Posterior vena cava (tissue), 2 donors: ENCODE measurements around the gene TLE3. TPM values are rescaled to one million over a fixed set of nuclear protein-coding genes. Genes with fewer than 3 reads are reported as not detected.
"Not testable (repeated sequence)": the region's sequence is repeated elsewhere in the genome, so short reads cannot be mapped to it uniquely, and the experiment has no call there.

Experiments used
- DNase-seq: peaks from one replicate; pipeline ENCODE4 v3.0.0-alpha.2; 2020; ENCODE audit warnings: low spot score
- intact Hi-C, 2 donors: fragments of 100-400 bp; cut with DNase I; formaldehyde crosslinking; loops; one replicate each; pipeline versions ENCODE4 v1.14.1 to v1.14.2; 2022 to 2023
- total RNA-seq, 2 donors: library from RNA; stranded (reverse); fragmentation: NEBNext Ultra II Directional; extraction: Animal tissue kit (Norgen Biotek cat#: 25700); gene quantifications; one replicate each; pipeline ENCODE4 v1.2.1, GENCODE V29; 2021
- donor health status: DM: yes; HTN: yes; CAD: no.
- donor health status: DM: yes; HTN: yes; CAD: no.

Gene TLE3
- total RNA-seq, 2 donors from 2014 or later = 45.5 to 50.9 TPM

GRCh38 chr15:70127770-70128413, 30.2 kb upstream of the TLE3 start:
- no peak for DNase-seq
- intact Hi-C loops = no loop called here

- DNase-seq = no peak
- intact Hi-C loops = no loop called here
Measured at GRCh38 chr15:70127288-70127746, 29.6 kb upstream of the TLE3 start.

- intact Hi-C loops = no loop called here
- DNase-seq = no peak
Measured at GRCh38 chr15:70126362-70126761, 28.6 kb upstream of the TLE3 start.

- DNase-seq = no peak
- intact Hi-C loops = no loop called here
Measured at GRCh38 chr15:70125605-70126004, 27.9 kb upstream of the TLE3 start.

GRCh38 chr15:70121624-70122302, 24.0 kb upstream of the TLE3 start:
- DNase-seq = peak; percentile 94
- intact Hi-C loops = no loop called here

- intact Hi-C loops = no loop called here
- DNase-seq = no peak
Measured at GRCh38 chr15:70120958-70121623, 23.4 kb upstream of the TLE3 start.

GRCh38 chr15:70119911-70120508, 22.3 kb upstream of the TLE3 start:
- intact Hi-C loops = loop anchor here in 1 of 2 donors (5.0 kb wide), 1 partner anchor 188 kb away; no protein-coding TSS in a partner anchor
- DNase-seq = no peak

- intact Hi-C loops = loop anchor here in 1 of 2 donors (5.0 kb wide), 1 partner anchor 186 kb away; no protein-coding TSS in a partner anchor
- DNase-seq = no peak
Measured at GRCh38 chr15:70118599-70118998, 20.9 kb upstream of the TLE3 start.

GRCh38 chr15:70116317-70116716, 18.6 kb upstream of the TLE3 start:
- DNase-seq = no peak
- intact Hi-C loops = loop anchor here in 1 of 2 donors (5.0 kb wide), 1 partner anchor 184 kb away; no protein-coding TSS in a partner anchor

GRCh38 chr15:70114221-70114620, 16.5 kb upstream of the TLE3 start:
- no peak for DNase-seq
- intact Hi-C loops = loop anchor here in 1 of 2 donors (1.0 kb wide), 1 partner anchor 24 kb away; no protein-coding TSS in a partner anchor

- intact Hi-C loops = no loop called here
- peak; percentile 91 for DNase-seq
Measured at GRCh38 chr15:70113304-70113700, 15.6 kb upstream of the TLE3 start.

GRCh38 chr15:70112572-70113303, 15.0 kb upstream of the TLE3 start:
- DNase-seq, intact Hi-C loops: not testable (repeated sequence)

GRCh38 chr15:70112074-70112395, 14.3 kb upstream of the TLE3 start:
- intact Hi-C loops = no loop called here
- DNase-seq = no peak

- intact Hi-C loops = no loop called here
- DNase-seq = peak; percentile 89
Measured at GRCh38 chr15:70111203-70112073, 13.7 kb upstream of the TLE3 start.

GRCh38 chr15:70109978-70110377, 12.3 kb upstream of the TLE3 start:
- no peak for DNase-seq
- intact Hi-C loops = no loop called here

GRCh38 chr15:70109531-70109930, 11.8 kb upstream of the TLE3 start:
- DNase-seq = no peak
- intact Hi-C loops = no loop called here

GRCh38 chr15:70103880-70104626, 6.3 kb upstream of the TLE3 start:
- intact Hi-C loops = loop anchor here (5.0 kb wide), 2 partner anchors 212 to 842 kb away; no protein-coding TSS in a partner anchor
- DNase-seq = peak; percentile 18
